SK-N-MC (cell line): ENCODE measurements around the gene PYGB.

Source experiments
- EZH2 ChIP-seq: fragments of 200-600 bp; sonication (generic); IDR thresholded peaks from one replicate; pipeline ENCODE4 v1.6.1; 2017; ENCODE audit warnings: antibody characterized with exemption
- FOXP2 ChIP-seq: optimal IDR thresholded peaks from 2 replicates; pipeline ENCODE3; 2011; ENCODE audit warnings: mild to moderate bottlenecking, moderate library complexity; ENCODE audit not compliant: insufficient read depth; ENCODE audit errors: extremely low read length, control extremely low read depth
- POLR2AphosphoS5 ChIP-seq: IDR thresholded peaks from 2 replicates; pipeline ENCODE4 v1.6.1; 2012; ENCODE audit warnings: mild to moderate bottlenecking, low read depth, low read length, borderline replicate concordance

DNA sequence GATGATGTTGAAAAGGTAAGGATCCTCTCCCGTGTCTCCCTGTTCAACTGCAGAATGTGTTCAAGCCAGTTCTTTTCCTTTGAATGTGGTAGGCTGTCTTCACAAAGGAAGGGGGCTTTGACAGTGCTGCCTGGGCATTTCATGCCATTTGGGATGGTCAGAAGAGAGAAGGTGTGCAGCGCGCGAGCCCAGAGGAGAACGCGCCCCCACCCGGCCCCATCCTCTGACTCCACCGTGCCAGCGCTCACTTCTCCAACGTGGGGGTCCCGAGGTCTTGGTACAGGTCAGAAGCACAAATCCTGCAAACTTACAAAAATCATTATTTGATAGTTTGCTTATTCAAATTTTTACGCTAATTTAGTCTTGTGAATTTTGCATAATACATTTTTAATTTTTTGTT is 38.0 kb upstream of the PYGB start:
- no peak for TF ChIP-seq EZH2
- no peak for TF ChIP-seq POLR2AphosphoS5
- TF ChIP-seq FOXP2, result no peak
